Measurements from ENCODE around the gene FAM13A. TPM values are rescaled to one million over a fixed set of nuclear protein-coding genes. Genes with fewer than 3 reads are reported as not detected.
A peak's percentile ranks its signal among the peaks of the same experiment; 100 is the strongest.

The FAM13A gene
- total and polyA plus RNA-seq, 11 donors: 3.7 to 30.4 (median 11.5) TPM

- Histone ChIP-seq H3K4me1 (peaks cover 0 to 40% (median 11%) of the 10 kb centered on the region in 12 donors), H3K4me3 (no peak overlapping the region), H3K27me3 (no peaks in the 10 kb centered on the region), H3K36me3 (peaks cover 0 to 74% (median 57%) of the 10 kb centered on the region in 9 donors), H3K9me3 (no peaks in the 10 kb centered on the region), H3K27ac (peak overlapping the region in 1 of 12 donors; percentile 3)
- TF ChIP-seq POLR2A (IDR thresholded peaks at IDR 0.05) (no peak), CTCF (IDR thresholded peaks at IDR 0.05) (no peak)
- ATAC-seq (peak in 2 of 4 donors; percentile 30 to 51), DNase-seq (no peak)
- intact Hi-C loops (cut with DNase I): no loop called here
- 50 to 89% (median 70%) methylated on average over 3 of the region's 3 CpGs for WGBS, 4 donors
Observed at GRCh38 chr4:88734403-88734949, 322.5 kb downstream of the FAM13A start.

GRCh38 chr4:88732714-88733368, 324.1 kb downstream of the FAM13A start:
- intact Hi-C loops (cut with DNase I): no loop called here
- Histone ChIP-seq H3K36me3 (peaks cover 0 to 77% (median 58%) of the 10 kb centered on the region in 9 donors), H3K4me1 (peaks cover 0 to 50% (median 20%) of the 10 kb centered on the region in 12 donors), H3K9me3 (no peaks in the 10 kb centered on the region), H3K4me3 (no peak overlapping the region), H3K27ac (no peak overlapping the region), H3K27me3 (no peaks in the 10 kb centered on the region)
- DNase-seq (no peak), ATAC-seq (no peak)
- TF ChIP-seq CTCF (IDR thresholded peaks at IDR 0.05) (no peak), POLR2A (IDR thresholded peaks at IDR 0.05) (no peak)
- 92 to 96% (median 94%) methylated on average over 5 of the region's 5 CpGs for WGBS, 4 donors

GRCh38 chr4:88731381-88731780, 325.6 kb downstream of the FAM13A start:
- 85 to 92% (median 87%) methylated on average over 4 of the region's 4 CpGs for WGBS, 4 donors
- intact Hi-C loops (cut with DNase I): no loop called here
- no peaks in the 10 kb centered on the region for H3K27me3 ChIP-seq
- no peak for TF ChIP-seq CTCF (IDR thresholded peaks at IDR 0.05)
- no peak for TF ChIP-seq POLR2A (IDR thresholded peaks at IDR 0.05)
- H3K36me3 ChIP-seq: peaks cover 0 to 87% (median 71%) of the 10 kb centered on the region in 9 donors
- H3K9me3 ChIP-seq: no peaks in the 10 kb centered on the region
- H3K4me3 ChIP-seq: no peak overlapping the region
- no peak for ATAC-seq
- DNase-seq: no peak
- H3K27ac ChIP-seq: no peak overlapping the region
- peaks cover 0 to 45% (median 20%) of the 10 kb centered on the region in 12 donors for H3K4me1 ChIP-seq

GRCh38 chr4:88730811-88731210, 326.2 kb downstream of the FAM13A start:
- TF ChIP-seq POLR2A (IDR thresholded peaks at IDR 0.05) (no peak), CTCF (IDR thresholded peaks at IDR 0.05) (no peak)
- H3K4me3 ChIP-seq: no peak overlapping the region
- DNase-seq: no peak

More at GRCh38 chr4:88730811-88731210, 326.2 kb downstream of the FAM13A start:
- intact Hi-C loops (cut with DNase I): no loop called here
- H3K9me3 ChIP-seq: no peaks in the 10 kb centered on the region
- 93 to 98% (median 96%) methylated on average over 5 of the region's 5 CpGs for WGBS, 4 donors
- ATAC-seq: no peak
- H3K4me1 ChIP-seq: peaks cover 0 to 39% (median 18%) of the 10 kb centered on the region in 12 donors
- H3K27me3 ChIP-seq: no peaks in the 10 kb centered on the region
- H3K27ac ChIP-seq: no peak overlapping the region
- H3K36me3 ChIP-seq: peaks cover 0 to 91% (median 77%) of the 10 kb centered on the region in 9 donors

Measured in heart left ventricle (tissue), 16 donors.